B cell (primary cell): Measurements from ENCODE around the gene DOCK1.

Experiments used
- CTCF ChIP-seq: fragments of 200-600 bp; IDR thresholded peaks from one replicate; pipeline ENCODE4 v1.8.0; 2022; ENCODE audit warnings: antibody characterized with exemption, mild to moderate bottlenecking
- EZH2 ChIP-seq: IDR thresholded peaks from 2 replicates; pipeline ENCODE4 v1.6.1; 2012; ENCODE audit warnings: borderline replicate concordance, low read depth, mild to moderate bottlenecking, moderate library complexity, low read length; ENCODE audit not compliant: insufficient read depth, poor library complexity, severe bottlenecking

GRCh38 chr10:126930883-126931503, 25.8 kb downstream of the DOCK1 start:
- TF ChIP-seq EZH2 = no peak
- no peak for TF ChIP-seq CTCF
